Activated CD4-positive, alpha-beta T cell treated with anti-CD3 and anti-CD28 coated beads for 36 hours (primary cell): Measurements from ENCODE around the gene FAM181B. TPM values are rescaled to one million over a fixed set of nuclear protein-coding genes. Genes with fewer than 3 reads are reported as not detected.

Experiments used
- ATAC-seq: fragments of 200-7000 bp; cut with Tn5 transposase; one replicate; pipeline ENCODE4 v1.10.0; 2021; ENCODE audit warnings: mild to moderate bottlenecking, moderate library complexity
- CTCF ChIA-PET: fragments of 350-600 bp; sonication (Branson Sonifier 250); formaldehyde crosslinking; loops from one replicate; lab custom pipeline; 2021; ENCODE audit warnings: antibody characterized with exemption; lab: Charles Lee
- POLR2A ChIA-PET: fragments of 350-600 bp; sonication (Branson Sonifier 250); formaldehyde crosslinking; loops from one replicate; lab custom pipeline; 2021; ENCODE audit warnings: antibody characterized with exemption, inconsistent platforms; lab: Charles Lee
- DNase-seq: peaks from one replicate; pipeline ENCODE4 v3.0.0-alpha.2; 2020
- H3K27ac Mint-ChIP-seq: one replicate; pipeline ENCODE4 v1.8.0; 2021; ENCODE audit warnings: mixed read lengths
- H3K27me3 Mint-ChIP-seq: one replicate; pipeline ENCODE4 v1.8.0; 2021; ENCODE audit warnings: mixed read lengths
- H3K36me3 Mint-ChIP-seq: one replicate; pipeline ENCODE4 v1.8.0; 2021; ENCODE audit warnings: low read depth, mixed read lengths
- H3K4me1 Mint-ChIP-seq: one replicate; pipeline ENCODE4 v1.8.0; 2021; ENCODE audit warnings: mixed read lengths
- H3K4me3 Mint-ChIP-seq: one replicate; pipeline ENCODE4 v1.8.0; 2021; ENCODE audit warnings: mild to moderate bottlenecking, moderate library complexity, mixed read lengths
- H3K9me3 Mint-ChIP-seq: one replicate; pipeline ENCODE4 v1.8.0; 2021; ENCODE audit warnings: low read depth, mixed read lengths
- intact Hi-C, 2 experiments: fragments of 100-400 bp; cut with DNase I in 1 of 2; cut with micrococcal nuclease in 1 of 2; formaldehyde crosslinking; loops; one replicate each; pipeline versions ENCODE4 v1.14.2 to v1.15.1; 2022 to 2024; cut with DNase I, micrococcal nuclease
- total RNA-seq, 2 experiments: library from RNA; stranded (reverse); gene quantifications; one replicate each; pipeline ENCODE4 v1.2.3, GENCODE V29; 2021

The FAM181B gene
- total RNA-seq, 2 experiments from 2014 or later, result not detected

DNA sequence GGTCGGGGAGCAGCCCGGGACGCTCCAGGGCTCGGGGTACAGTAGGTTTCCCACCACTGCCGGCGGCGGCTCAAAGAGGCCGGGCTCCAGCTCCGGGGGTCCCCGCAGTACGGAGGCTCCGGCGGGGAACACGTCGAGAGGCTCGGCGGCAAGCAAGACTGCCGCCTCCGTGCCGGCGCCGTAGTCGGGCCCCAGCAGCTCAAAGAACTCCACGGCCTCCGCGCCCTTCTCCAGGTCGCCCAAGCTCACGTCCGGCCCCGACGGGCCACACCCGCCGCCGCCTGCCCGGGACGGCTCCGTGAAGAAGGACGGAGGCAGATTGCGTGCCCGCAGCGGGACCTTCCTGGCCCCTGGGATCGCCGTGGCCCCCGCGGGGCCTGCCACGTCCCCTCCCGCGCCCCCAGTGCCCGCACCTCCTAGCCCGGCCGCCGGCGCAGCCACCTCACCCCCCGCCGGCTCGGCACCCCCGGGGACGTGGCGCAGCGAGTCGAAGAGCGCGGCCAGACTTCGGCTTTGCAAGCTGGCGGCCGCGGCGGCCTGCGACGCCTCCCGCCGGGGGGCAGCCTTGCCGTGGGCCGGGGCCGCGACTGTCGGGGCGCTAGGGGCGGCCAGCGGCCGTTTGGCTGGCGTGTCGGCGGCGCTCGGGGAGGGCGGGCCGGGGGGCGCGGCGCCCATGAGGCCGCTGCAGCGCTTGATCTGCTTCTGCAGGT lies 775 bp downstream of the FAM181B start:
- Mint-ChIP-seq H3K4me3 (peak overlapping the region; percentile 45), H3K36me3 (no peaks in the 10 kb centered on the region), H3K9me3 (no peaks in the 10 kb centered on the region), H3K4me1 (peaks cover 10% of the 10 kb centered on the region), H3K27me3 (peaks cover 48% of the 10 kb centered on the region), H3K27ac (no peak overlapping the region)
- CTCF ChIA-PET, result interaction anchor here (1.5 to 1.8 kb wide), 2 partner anchors 13 to 43 kb away, joined by 4 to 6 read pairs; no protein-coding TSS in a partner anchor
- ATAC-seq (peak; percentile 19), DNase-seq (peak; percentile 28)
- intact Hi-C loops, result loop anchor here in 1 of 2 experiments (5.0 kb wide), 1 partner anchor 554 kb away; the partner anchor contains the start of gene CCDC90B
- POLR2A ChIA-PET, result no interaction called here

DNA sequence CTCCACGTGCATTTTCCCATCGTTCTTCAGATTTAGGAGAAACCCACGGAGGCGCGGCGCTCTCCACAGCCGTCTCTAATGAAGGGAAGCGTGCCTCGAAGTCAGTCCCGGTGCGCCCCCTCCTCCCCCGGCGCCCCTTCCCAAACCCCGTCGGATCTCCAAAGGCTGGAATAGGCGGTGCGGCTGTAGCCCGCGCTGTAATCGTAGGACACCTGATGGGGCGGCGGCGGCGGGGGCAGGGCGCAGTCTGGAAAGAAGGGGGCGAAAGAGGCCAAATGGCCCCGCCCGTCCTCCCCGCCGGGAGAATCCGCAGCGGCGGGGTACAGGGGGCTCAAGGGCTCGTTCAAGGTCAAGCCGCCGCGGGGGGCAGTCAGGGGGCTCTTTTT lies 1.3 kb downstream of the FAM181B start:
- intact Hi-C loops, result loop anchor here in 1 of 2 experiments (5.0 kb wide), 1 partner anchor 555 kb away; the partner anchor contains the start of gene CCDC90B
- Mint-ChIP-seq H3K9me3 (no peaks in the 10 kb centered on the region), H3K36me3 (no peaks in the 10 kb centered on the region), H3K4me1 (peaks cover 10% of the 10 kb centered on the region), H3K4me3 (no peak overlapping the region), H3K27me3 (peaks cover 48% of the 10 kb centered on the region), H3K27ac (no peak overlapping the region)
- ChIA-PET POLR2A (no interaction called here), CTCF (interaction anchor here (1.8 kb wide), 1 partner anchor 43 kb away, joined by 4 read pairs; no protein-coding TSS in a partner anchor)
- no peak for DNase-seq
- ATAC-seq, result no peak

DNA sequence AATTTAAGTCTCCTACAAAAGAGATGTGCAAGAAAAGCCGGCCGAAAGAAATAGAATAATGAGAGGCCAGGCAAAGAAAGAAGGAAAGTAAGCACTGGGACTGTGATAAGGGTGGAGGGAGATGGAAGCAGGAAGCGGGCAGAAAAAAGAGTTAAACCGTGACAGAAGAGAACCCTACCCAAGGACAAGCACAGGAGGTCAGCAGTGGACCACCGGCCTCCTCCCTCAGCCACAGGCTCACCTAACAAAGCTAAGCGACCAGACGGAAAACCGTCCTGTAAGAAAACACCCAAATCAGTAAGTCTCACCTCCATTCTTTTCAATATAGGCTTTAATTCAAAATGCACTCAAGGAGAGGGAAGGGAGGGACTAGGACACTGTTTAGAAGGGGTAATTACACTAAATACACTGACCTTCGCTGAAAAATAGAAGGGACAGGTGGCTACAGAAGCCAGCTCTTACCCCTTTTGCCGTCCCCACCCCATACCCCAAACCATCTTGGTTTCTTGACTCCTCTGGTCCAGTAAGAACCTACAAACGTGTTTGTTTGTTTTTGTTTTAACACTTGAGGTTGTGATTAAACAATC lies 1.9 kb downstream of the FAM181B start:
- Mint-ChIP-seq H3K27me3 (peaks cover 49% of the 10 kb centered on the region), H3K4me3 (no peak overlapping the region), H3K27ac (no peak overlapping the region), H3K9me3 (no peaks in the 10 kb centered on the region), H3K36me3 (no peaks in the 10 kb centered on the region), H3K4me1 (peaks cover 10% of the 10 kb centered on the region)
- intact Hi-C loops, result loop anchor here in 1 of 2 experiments (5.0 kb wide), 1 partner anchor 556 kb away; the partner anchor contains the start of gene CCDC90B
- DNase-seq (no peak), ATAC-seq (no peak)
- CTCF ChIA-PET, result no interaction called here
- POLR2A ChIA-PET, result interaction anchor here (0.7 kb wide), 1 partner anchor 561 kb away, joined by 3 read pairs; no protein-coding TSS in a partner anchor

DNA sequence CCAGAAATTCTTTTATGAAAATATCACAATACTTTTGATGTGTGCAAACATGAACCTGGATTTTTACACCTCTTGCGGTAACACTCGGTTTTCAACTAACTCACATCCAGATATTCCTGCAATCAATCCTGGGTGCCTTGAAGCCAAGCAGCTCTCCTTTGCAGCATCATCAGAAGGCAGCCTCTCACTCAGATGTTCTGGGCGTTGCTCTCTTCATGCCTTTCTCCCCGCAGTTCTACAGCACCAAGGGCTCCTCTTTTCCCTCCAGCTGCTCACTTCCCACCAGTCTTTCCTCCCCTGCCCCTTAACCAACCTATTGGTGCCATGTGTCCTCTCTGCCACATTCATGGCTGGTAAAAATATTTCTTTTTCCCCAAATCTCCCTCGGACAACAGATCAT lies 2.9 kb downstream of the FAM181B start:
- H3K4me1 Mint-ChIP-seq, result peaks cover 10% of the 10 kb centered on the region
- ATAC-seq (no peak), DNase-seq (no peak)
- POLR2A ChIA-PET, result no interaction called here
- no peaks in the 10 kb centered on the region for H3K9me3 Mint-ChIP-seq
- intact Hi-C loops, result loop anchor here in 1 of 2 experiments (5.0 kb wide), 1 partner anchor 557 kb away; the partner anchor contains the start of gene CCDC90B
- H3K4me3 Mint-ChIP-seq, result no peak overlapping the region
- H3K27ac Mint-ChIP-seq, result no peak overlapping the region
- CTCF ChIA-PET, result interaction anchor here (0.6 to 0.7 kb wide), 2 partner anchors 110 to 695 kb away, joined by 3 read pairs; no protein-coding TSS in a partner anchor
- no peaks in the 10 kb centered on the region for H3K36me3 Mint-ChIP-seq
- H3K27me3 Mint-ChIP-seq, result peaks cover 48% of the 10 kb centered on the region

DNA sequence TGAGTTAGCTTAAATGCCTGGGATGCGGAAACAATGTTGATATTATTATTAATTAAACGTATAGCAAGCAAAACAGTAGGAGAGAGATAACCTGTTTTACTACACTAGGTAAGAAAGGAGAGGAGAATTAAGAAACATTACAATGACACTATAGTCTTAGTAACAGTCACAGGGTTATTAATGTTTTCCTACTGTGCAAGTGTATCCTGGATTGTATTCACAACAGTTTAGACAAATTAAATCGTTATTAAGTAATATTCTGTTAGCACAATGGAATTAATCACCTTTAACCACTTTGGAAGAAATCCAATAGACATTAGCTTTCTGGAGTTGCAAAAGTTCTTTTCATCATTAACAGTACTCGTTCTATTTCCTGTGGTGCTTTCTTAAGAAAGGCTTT lies 3.4 kb downstream of the FAM181B start:
- peaks cover 46% of the 10 kb centered on the region for H3K27me3 Mint-ChIP-seq

DNA sequence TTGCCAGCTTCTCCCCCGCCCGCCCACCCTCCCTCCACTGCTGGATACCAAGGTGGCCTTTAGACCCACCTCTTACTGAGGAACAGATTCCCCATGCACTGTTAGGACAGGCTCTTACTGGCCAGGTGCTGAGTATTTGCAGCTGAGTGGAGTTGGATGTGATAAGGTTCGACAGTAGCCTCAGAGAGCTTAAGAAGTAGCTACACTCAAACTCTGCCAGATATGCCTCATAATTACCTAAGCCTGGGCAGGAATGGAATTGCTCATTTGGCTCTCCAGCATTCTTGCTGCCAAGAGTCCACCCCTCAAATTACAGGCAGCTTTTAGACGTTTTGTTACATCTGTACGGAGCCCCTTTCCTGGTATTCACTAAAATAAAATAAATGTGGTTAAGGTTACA lies 9.6 kb downstream of the FAM181B start:
- no peak overlapping the region for H3K27ac Mint-ChIP-seq
- ATAC-seq, result no peak
- DNase-seq, result no peak
- peaks cover 16% of the 10 kb centered on the region for H3K27me3 Mint-ChIP-seq
- H3K4me1 Mint-ChIP-seq, result no peaks in the 10 kb centered on the region
- H3K36me3 Mint-ChIP-seq, result no peaks in the 10 kb centered on the region
- H3K9me3 Mint-ChIP-seq, result no peaks in the 10 kb centered on the region
- CTCF ChIA-PET, result interaction anchor here (1.0 to 1.3 kb wide), 3 partner anchors 20 to 143 kb away, joined by 3 to 6 read pairs (median 3); no protein-coding TSS in a partner anchor
- intact Hi-C loops, result no loop called here
- H3K4me3 Mint-ChIP-seq, result no peak overlapping the region
- POLR2A ChIA-PET, result no interaction called here

More for the DNA sequence above, 3.4 kb downstream of the FAM181B start:
- CTCF ChIA-PET, result interaction anchor here (0.7 kb wide), 1 partner anchor 696 kb away, joined by 3 read pairs; no protein-coding TSS in a partner anchor
- ATAC-seq (no peak), DNase-seq (no peak)
- H3K27ac Mint-ChIP-seq, result no peak overlapping the region
- H3K4me3 Mint-ChIP-seq, result no peak overlapping the region
- H3K9me3 Mint-ChIP-seq, result no peaks in the 10 kb centered on the region
- H3K4me1 Mint-ChIP-seq, result peaks cover 10% of the 10 kb centered on the region
- POLR2A ChIA-PET, result no interaction called here
- intact Hi-C loops, result loop anchor here in 1 of 2 experiments (5.0 kb wide), 1 partner anchor 557 kb away; the partner anchor contains the start of gene CCDC90B
- H3K36me3 Mint-ChIP-seq, result no peaks in the 10 kb centered on the region

DNA sequence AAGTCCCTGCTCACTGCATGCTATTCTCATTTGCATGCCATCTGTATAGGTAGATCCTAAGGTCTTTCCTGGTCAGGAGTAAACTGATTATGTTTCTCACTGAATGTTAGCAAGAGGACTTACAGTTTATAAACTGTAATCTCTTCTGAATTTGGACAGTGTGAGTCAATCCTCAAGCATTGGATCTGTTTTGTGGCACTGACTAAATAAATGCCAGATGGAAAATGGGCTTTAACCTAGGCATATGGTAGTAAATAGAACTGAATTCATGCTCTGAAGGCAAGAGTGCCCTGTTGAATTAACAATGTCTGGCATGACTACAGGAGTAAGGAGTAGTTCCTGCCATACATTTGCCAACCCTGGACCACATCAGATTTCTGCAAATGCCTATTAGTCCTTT lies 11.4 kb downstream of the FAM181B start:
- Mint-ChIP-seq H3K9me3 (no peaks in the 10 kb centered on the region), H3K4me3 (no peak overlapping the region), H3K36me3 (no peaks in the 10 kb centered on the region), H3K27me3 (peaks cover 13% of the 10 kb centered on the region), H3K27ac (no peak overlapping the region), H3K4me1 (no peaks in the 10 kb centered on the region)
- intact Hi-C loops, result no loop called here
- no peak for DNase-seq
- ChIA-PET CTCF (interaction anchor here (0.9 kb wide), 1 partner anchor 21 kb away, joined by 4 read pairs; no protein-coding TSS in a partner anchor), POLR2A (no interaction called here)
- no peak for ATAC-seq

DNA sequence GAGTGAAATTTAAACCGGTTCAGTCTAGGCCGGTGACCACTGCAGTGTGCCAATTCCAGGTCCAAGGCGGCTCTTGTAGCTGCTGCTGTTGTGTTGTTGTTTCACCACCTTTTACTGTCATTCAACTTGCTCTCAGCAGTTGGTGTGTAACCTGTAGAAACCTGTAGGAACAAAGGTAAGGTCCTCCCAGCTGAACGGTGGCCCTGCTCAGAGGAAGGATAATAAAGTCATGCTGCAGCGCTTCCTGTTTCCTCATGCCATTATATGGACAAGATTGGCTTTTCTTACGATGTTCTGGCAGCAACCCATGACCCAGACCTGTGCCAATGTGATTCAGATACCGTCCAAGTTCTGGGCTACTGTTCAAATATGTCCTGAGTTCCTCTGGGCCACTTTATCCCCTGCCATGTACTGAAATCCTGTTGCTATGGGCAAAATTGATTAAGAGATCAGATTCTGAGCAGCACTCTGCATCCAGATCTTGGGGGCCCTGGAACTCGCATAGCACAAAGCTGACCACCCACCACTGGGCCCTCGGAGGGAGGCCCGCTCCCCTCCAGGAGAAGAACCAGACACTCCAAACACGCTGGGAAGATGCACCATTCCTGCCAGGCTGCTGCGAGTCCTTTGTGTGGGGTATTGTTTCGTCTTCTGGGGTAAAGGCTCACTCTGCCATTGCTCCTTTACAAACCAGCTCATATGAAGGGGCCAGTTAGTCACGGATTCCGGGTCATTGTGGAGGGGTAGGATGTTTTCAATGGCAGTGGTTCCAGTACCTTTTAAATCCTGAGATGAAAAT lies 13.2 kb downstream of the FAM181B start:
- H3K36me3 Mint-ChIP-seq, result no peaks in the 10 kb centered on the region
- no peak for DNase-seq
- ATAC-seq, result no peak
- intact Hi-C loops, result no loop called here
- H3K4me1 Mint-ChIP-seq, result no peaks in the 10 kb centered on the region
- CTCF ChIA-PET, result interaction anchor here (0.7 to 1.5 kb wide), 9 partner anchors 9 to 1181 kb away, joined by 3 to 6 read pairs (median 3); partner anchors contain the start of gene FAM181B
- POLR2A ChIA-PET, result no interaction called here
- H3K9me3 Mint-ChIP-seq, result no peaks in the 10 kb centered on the region
- no peak overlapping the region for H3K27ac Mint-ChIP-seq
- peaks cover 4% of the 10 kb centered on the region for H3K27me3 Mint-ChIP-seq
- no peak overlapping the region for H3K4me3 Mint-ChIP-seq

DNA sequence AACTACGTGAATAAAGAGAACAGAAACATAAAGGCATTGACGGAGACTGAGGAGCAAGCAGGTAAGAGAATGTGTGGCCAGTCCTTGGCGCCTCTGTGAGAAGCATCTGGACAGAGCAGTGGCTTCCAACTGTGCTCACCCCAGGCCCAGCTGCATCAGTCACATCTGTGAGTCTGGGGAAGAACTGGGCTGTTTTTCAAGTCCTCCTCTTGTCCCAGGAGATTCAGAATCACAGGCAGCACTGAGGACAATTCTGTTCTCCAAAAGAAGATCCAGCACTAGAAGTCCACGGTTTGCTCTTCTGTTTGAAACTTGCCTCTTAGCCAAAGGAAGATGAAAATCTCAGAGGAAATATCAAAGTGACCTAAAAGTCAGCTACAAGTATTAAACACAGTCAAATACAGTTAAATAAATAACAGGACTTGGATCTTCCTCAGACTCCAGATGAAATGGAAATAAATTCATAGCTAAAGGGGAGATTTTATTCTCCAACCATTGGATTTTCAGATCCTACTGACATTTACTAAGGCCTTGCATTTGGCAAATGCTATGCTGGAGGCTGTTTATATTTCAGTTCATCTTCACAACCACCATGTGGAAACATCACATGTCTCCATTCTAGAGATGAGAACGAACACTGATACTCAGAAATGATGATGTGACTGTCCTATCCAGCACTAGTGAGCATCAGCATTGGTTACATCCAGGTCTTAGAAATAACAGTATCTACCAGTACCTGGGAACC lies 14.1 kb downstream of the FAM181B start:
- DNase-seq, result no peak
- Mint-ChIP-seq H3K27me3 (peaks cover 2% of the 10 kb centered on the region), H3K4me3 (no peak overlapping the region), H3K9me3 (no peaks in the 10 kb centered on the region), H3K27ac (no peak overlapping the region), H3K4me1 (no peaks in the 10 kb centered on the region), H3K36me3 (no peaks in the 10 kb centered on the region)
- ChIA-PET POLR2A (no interaction called here), CTCF (interaction anchor here (0.8 to 3.2 kb wide), 9 partner anchors 14 to 1096 kb away, joined by 3 to 15 read pairs (median 4); partner anchors contain the start of gene FAM181B)
- intact Hi-C loops, result loop anchor here in 1 of 2 experiments (2.0 to 5.0 kb wide), 2 partner anchors 145 to 1103 kb away; no protein-coding TSS in a partner anchor
- peak; percentile 30 for ATAC-seq

DNA sequence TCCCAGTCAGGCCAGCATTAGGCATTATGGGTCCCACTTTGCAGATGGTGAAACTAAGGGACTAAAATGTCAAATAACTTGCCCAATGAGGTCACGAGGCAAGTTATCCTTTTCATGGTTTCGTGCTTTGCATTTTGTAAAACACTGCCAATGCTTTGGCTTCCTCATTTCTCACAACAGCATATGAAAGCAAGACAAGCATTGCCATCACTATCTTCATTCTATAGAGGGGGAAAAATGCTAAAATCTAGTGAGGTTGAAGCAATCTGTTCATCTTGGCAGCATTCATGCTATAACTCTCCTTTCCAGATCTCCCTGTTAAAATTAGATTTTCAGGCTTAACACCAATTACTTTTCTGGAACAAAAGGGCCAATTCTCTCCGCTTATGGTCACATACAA lies 14.8 kb downstream of the FAM181B start:
- ChIA-PET POLR2A (no interaction called here), CTCF (interaction anchor here (0.8 to 3.2 kb wide), 10 partner anchors 11 to 1096 kb away, joined by 3 to 15 read pairs (median 4); no protein-coding TSS in a partner anchor)
- peaks cover 2% of the 10 kb centered on the region for H3K27me3 Mint-ChIP-seq
- H3K9me3 Mint-ChIP-seq, result no peaks in the 10 kb centered on the region
- no peaks in the 10 kb centered on the region for H3K4me1 Mint-ChIP-seq
- intact Hi-C loops, result loop anchor here (1.0 to 5.0 kb wide), 6 partner anchors 145 to 1103 kb away; no protein-coding TSS in a partner anchor
- DNase-seq, result no peak
- H3K36me3 Mint-ChIP-seq, result no peaks in the 10 kb centered on the region
- no peak overlapping the region for H3K4me3 Mint-ChIP-seq
- no peak overlapping the region for H3K27ac Mint-ChIP-seq
- ATAC-seq, result no peak
